Stimulated activated CD4-positive, alpha-beta T cell treated with anti-CD3 and anti-CD28 coated beads, Interleukin-12 subunit alpha, Interleukin-12 subunit beta, amount 100 ng/mL, for 4 hours (primary cell): ENCODE data around the gene SUFU.

ENCODE experiments used
- DNase-seq: peaks from one replicate; pipeline ENCODE4 v3.0.0-alpha.2; 2020

SUFU gene

DNA sequence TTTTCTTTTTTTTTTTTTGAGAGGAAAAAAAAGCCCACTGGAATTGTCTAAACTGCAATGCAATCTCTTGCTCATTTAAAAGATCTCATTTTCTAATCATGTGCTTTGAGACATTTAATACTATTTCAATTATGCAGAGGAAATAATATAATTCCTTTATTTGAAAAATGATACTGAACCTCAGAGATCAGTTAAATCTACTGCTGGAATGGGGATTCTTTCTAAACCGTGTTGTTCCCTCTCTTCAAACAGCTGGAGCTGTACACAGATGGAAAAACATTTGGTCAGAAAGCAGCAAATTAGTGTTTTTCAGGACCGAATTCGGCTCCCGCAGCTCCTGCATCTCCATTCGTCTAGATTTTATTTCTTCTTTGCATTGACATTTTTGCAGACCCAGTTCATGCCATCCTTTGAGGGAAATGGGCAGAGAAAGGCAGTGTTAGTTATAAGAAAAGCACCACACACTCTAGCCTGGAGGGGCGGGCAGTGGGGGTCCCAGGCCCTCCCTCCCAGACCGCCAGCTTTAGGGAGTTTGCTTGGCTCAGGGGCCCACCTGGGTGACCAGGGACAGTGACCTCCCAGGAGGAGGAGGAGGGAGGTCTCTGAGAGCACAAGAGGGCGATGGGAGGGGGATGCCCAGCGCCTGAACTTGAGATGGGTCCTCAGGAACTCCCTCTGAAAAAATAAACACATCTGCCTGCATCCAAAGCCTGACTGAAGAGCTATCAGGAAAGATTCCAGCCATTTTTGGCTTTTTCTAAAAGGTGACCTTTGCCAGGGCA, 173.0 kb downstream of the SUFU start:
- DNase-seq: no peak

DNA sequence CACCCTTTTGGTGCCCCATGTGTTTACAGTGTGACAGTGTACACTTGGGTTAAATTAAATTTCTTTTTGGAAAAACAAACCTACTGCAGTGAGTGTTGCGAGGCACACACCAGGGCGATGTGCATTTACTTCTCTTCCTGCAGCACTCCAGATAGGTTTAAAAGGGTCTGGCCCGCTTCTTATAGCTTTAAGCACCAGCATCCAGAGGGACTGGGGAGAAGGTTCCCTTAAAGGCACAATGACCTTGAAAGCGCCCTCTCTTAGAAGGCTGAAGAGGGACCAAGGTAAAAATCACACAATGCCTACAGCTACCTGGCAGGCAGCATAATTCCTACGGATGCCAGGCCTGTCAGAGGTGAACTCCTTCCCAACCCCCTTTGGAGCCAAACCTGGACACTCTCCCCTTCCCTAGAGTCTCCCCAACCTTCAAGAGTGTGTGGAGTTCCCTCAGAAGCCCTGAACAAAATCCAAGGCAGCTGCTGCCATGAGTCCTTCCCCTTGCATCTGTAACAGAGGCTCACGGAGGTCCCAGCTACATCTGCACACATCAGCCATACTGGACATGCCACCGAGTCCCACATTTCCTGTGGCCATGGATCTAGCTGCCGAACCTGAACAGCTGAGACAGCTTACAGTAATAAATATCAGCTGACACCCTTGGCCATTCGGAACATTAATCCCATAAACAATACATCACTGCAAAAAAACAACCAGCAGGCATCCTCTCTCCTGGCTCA, 173.7 kb downstream of the SUFU start:
- no peak for DNase-seq

DNA sequence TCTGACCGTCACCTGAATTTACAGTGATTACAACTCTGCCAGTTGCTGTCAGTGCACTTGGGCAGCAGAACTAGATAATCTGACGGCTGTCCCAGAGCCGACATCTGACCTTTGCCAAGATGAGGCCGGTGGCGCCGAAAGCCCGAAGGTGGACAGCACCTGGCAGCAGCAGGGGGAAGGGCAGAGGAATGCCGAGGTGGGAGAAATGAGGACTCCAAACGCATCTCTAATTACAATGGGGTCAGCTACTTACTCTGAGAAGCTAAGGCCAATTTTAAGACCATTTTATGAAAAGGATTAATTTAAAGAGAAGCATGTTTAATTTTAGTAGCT, 174.3 kb downstream of the SUFU start:
- DNase-seq: no peak

DNA sequence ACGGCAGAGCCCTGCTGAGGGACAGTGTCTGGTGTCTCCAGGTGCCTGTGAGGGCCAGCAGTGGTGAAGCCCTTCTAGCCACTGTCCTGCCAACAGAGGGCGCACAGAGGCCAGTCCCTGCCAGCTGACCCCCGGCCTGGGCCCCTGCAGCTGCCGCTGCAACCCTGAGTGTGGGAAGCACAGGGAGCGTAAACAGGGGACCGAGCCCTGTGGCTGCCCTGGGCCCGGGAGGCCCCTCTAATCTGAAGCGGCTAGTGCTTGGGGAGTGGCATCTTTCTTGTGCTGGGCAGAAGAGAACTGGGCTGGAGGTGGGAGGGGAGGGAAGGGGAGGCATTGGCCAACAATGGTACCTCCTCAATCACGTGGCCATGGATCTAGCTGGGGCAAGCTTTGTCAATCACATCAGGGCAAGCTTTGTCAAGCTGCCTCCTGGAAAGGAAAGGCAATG, 175.1 kb downstream of the SUFU start:
- no peak for DNase-seq

DNA sequence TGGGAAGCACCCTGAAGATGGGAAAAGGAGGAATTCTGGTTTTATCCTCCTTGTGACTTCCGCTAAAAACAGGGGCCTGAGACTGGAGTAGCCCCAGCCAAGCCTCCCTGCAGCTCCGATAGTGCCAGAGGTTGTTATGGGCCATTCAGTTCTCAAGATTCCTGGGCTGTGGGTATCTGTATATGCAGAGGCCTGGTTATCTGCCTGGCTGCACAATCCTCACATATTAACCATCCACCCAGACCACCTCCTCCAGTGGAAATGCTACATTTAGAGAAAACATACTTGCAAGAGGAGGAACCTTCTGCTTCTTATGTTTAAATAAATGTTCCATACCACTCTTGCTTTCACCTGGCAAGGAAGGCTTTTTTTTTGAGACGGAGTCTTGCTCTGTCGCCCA, 175.8 kb downstream of the SUFU start:
- DNase-seq: no peak

DNA sequence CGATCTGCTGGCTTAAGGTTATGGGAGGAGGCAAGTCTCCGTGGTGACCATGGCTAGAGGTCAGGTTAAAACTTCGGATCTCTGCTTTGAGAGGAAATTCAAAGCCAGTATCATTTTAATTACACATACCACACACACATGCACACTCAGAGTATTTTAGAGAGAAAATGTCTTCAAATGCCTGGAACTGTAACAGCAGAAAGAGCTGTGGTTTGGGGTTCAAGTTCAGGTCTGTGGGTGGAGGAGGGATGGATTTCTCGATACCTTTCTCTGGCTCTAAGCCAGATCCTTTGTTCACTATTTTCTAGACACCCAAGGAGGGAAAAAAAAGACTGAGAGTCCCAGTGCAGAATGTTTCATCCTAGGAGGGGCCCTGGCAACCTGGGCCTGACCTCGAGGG, 177.9 kb downstream of the SUFU start:
- no peak for DNase-seq

DNA sequence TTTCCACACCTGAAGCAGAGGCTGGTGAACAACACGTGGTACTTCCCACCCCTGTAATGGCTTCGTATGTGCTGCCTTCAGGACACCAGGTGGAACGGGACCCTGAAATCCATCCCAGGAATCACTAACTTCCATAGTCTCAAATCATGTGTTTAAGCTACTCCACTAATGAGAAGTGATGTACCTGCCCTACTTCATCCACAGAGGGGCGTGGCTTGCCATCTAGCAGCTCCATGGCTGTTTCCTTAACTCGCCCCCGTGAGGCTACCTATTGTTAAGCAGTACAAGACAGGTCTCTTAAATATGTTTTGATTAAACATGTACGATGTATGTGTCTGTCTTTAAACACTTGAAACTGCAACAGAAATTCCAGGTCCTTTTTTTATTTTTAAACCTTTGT, 178.6 kb downstream of the SUFU start:
- DNase-seq: no peak

DNA sequence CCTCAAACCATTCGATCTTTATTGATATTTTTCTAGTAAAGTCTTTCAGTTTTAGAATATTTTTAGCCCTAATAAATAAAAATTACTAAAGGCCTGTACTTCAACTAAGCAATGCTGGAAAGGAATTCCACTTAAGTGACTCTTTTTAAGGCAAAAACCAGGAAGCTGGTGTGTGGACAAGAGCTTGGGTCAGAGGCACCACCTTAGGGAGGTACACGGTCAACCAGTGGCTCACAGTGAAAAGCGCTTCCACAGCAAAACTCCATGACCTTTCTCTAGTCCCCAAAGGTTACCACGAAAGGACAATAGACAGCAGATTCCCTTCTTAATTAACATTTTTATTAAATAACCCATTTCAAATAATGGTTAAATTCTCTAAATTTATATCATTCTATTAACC, 179.2 kb downstream of the SUFU start:
- DNase-seq: no peak
